HEK293T (cell line): ENCODE results near the gene CALR3.
"Not testable (repeated sequence)": the region's sequence is repeated elsewhere in the genome, so short reads cannot be mapped to it uniquely, and the experiment has no call there.

Experiments used
- ARNT ChIP-seq: fragments of 450-650 bp; IDR thresholded peaks from 2 replicates; pipeline ENCODE4 v1.6.1; 2017; ENCODE audit warnings: mild to moderate bottlenecking
- L3MBTL2 ChIP-seq: fragments of 450-650 bp; conservative IDR thresholded peaks from 2 replicates; pipeline ENCODE4 v1.6.1; 2016; ENCODE audit warnings: mild to moderate bottlenecking
- LEF1 ChIP-seq: fragments of 450-650 bp; IDR thresholded peaks from 2 replicates; pipeline ENCODE4 v1.6.1; 2017; ENCODE audit warnings: mild to moderate bottlenecking, borderline replicate concordance
- SP1 ChIP-seq: fragments of 450-650 bp; IDR thresholded peaks from 2 replicates; pipeline ENCODE4 v1.6.1; 2017
- SUZ12 ChIP-seq: fragments of 450-650 bp; IDR thresholded peaks from 2 replicates; pipeline ENCODE4 v1.6.1; 2016; ENCODE audit warnings: mild to moderate bottlenecking
- TARDBP ChIP-seq: fragments of 450-650 bp; IDR thresholded peaks from 2 replicates; pipeline ENCODE4 v1.6.1; 2016

- not testable (repeated sequence) for TF ChIP-seq L3MBTL2, SP1, ARNT, TARDBP, LEF1, SUZ12
Measured at GRCh38 chr19:16466802-16467427, 29.1 kb downstream of the CALR3 start.
